ENCODE results near the gene RASL12.
"Not testable (repeated sequence)": the region's sequence is repeated elsewhere in the genome, so short reads cannot be mapped to it uniquely, and the experiment has no call there.

The RASL12 gene

DNA sequence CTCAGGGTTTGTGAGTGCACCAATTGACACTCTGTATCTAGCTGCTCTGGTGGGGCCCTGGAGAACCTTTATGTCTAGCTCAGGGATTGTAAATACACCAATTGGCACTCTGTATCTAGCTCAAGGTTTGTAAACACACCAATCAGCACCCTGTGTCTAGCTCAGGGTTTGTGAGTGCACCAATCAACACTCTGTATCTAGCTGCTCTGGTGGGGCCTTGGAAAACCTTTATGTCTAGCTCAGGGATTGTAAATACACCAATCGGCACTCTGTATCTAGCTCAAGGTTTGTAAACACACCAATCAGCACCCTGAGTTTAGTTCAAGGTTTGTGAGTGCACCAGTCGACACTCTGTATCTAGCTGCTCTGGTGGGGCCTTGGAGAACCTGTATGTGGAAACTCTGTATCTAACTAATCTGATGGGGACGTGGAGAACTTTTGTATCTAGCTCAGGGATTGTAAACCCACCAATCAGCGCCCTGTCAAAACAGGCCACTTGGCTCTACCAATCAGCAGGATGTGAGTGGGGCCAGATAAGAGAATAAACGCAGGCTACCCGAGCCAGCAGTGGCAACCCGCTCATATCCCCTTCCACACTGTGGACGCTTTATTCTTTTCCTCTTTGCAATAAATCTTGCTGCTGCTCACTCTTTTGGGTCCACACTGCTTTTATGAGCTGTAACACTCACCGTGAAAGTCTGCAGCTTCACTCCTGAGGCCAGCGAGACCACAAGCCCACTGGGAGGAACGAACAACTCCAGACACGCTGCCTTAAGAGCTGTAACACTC, 8.0 kb upstream of the RASL12 start:
- DNase-seq: not testable (repeated sequence)

DNA sequence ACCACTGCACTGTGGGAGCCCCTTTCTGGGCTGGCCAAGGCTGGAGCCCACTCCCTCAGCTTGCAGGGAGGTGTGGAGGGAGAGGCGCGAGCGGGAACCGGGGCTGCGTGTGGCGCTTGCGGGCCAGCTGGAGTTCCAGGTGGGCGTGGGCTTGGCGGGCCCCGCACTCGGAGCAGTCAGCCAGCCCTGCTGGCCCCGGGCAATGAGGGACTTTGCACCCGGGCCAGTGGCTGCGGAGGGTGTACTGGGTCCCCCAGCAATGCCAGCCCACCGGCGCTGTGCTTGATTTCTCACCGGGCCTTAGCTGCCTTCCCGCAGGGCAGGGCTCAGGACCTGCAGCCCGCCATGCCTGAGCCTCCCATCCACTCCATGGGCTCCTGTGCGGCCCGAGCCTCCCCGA, 7.2 kb upstream of the RASL12 start:
- DNase-seq: not testable (repeated sequence)

DNA sequence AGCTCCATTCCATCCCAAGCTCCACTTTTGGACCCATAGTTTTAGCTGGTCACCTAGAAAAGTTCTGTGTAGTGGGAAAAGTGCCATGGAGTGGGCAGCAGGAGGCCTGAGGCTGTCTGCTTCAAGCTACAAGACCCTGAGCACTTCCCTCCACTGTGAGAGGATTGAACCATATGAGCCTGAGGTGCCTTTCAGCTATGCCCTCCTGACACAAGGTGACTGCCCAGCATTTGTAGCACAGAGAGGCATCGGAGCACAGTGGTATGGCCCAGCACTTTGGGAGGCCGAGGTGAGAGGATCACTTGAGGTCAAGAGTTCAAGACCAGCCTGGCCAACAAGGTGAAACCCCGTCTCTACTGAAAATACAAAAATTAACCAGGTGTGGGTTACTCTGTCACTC, 4.8 kb upstream of the RASL12 start:
- no peak for DNase-seq

DNA sequence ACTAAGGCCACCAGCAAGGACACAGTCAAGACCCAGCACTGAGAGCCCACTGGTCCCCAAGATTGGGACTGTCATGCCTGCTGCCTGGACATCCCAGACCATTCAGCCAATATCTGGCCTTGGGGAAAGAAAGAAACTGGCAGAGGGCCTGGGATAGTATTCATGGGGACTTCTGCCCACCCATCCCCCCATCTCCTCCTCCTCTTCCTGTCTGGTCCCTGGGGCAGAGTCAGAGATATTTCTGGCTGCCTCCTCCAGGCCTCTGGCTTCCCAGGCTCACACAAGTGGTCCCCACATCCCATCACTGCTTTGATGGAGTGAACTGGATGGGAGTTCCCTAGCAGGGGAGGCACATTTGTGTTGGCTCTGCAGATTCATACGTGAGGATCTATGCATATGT, 4.2 kb upstream of the RASL12 start:
- no peak for DNase-seq

DNA sequence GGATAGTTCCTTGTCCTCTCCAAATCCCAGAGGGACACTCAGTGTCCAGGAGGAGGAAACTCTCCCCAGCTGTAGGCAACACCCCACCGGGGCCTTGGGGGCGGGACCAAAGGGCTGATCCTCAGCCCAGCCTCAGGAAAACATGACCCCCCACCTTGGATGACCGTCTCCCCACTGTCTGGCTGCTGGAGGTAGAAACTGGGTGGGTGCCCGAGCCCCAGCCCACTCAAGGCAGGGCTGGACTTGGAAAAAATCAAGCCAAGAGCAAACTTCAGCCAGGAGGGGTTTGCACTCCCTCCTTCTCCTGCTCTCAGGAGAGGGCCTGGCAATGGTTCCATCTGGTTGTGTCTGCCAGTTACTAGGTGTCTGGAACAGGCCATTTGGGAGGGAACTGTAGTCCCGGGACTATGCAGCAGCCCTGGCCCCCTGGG, 3.6 kb upstream of the RASL12 start:
- no peak for DNase-seq

DNA sequence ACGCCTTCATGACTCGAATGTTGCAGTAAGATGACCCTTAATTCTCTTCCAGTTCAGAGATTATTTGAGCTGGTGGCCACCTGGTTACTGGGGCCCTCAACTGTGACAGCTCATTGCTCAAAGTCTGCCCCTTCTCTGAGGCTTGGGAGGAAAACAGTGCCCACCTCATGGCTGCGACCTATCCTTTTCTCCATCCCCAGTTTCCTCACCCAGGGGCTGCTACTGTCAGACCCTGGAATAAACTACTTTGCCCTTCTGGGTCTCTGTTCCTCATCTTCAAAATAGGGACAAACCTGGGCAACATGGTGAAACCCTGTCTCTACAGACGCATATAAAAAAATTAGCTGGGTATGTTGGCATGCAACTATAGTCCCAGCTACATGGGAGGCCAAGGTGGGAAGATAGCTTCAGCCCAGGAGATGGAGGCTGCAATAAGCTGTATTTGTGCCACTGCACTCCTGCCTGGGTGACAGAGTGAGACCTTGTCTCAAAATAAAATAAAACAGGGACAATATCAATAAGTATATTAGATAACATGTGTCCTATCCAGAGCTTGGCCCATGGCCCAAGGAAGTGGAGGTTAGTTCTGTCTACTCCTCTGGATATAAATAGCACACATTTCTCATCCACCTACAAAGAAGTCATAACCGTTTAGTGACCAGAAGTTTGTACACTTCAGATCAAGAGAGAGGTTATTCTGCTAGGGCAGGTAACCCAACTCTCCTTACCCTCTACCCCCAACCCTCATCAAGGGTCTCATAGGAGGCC, 2.2 kb upstream of the RASL12 start:
- no peak for DNase-seq

DNA sequence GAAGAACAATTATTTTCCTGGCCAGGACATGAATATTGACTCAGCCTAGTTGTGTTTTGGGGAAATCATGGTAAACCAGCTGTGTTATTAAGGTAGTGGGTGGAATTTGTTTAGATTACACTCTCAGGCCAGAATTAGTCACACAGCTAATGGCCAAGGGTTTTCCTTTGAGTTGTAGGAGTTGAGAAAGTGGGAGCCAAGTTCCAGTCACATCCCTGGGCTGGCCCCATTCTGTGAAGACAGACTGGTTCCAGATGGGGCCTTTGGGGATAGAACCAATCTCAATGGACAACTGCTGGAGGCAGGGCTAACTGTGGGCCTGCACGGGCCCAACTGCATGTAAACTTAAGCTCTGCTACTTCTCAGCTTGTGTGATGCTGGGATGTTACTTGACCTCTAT, 1.4 kb upstream of the RASL12 start:
- no peak for DNase-seq

DNA sequence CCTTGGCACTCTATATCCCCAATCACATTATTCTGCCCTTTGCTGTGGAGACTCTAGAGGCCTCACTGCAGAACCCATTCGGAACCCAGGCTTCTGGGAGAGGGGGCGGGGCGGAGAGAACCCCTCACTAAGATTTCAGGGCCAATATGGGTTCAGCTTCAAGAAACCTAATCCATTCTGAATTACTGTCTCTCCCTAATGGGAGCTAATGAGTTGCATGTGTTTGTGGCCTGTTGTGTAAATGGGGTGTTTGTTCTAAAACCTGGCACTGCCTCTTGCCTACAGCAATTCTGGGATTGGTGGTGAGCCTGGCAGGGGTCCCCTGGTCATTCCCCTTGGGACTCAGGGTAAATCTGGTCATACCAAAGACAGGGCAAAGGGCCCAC, 605 bp upstream of the RASL12 start:
- DNase-seq: no peak

DNA sequence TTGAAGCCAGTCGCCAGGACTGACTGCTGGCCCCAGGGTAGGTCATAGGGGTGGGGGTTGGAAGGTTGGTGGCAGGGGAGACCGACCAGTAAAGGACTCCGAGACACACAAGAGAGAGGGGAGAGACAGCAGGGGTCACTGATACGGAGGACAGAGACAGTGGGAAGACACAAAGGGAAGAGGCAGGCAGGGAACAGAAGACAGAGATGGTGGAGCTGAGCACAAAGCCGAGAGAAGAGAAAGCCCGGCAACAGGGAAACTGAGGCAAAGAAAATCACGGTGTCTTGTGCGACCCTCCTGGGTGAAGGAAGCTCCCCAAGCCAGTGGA, 510 bp downstream of the RASL12 start:
- no peak for DNase-seq

DNA sequence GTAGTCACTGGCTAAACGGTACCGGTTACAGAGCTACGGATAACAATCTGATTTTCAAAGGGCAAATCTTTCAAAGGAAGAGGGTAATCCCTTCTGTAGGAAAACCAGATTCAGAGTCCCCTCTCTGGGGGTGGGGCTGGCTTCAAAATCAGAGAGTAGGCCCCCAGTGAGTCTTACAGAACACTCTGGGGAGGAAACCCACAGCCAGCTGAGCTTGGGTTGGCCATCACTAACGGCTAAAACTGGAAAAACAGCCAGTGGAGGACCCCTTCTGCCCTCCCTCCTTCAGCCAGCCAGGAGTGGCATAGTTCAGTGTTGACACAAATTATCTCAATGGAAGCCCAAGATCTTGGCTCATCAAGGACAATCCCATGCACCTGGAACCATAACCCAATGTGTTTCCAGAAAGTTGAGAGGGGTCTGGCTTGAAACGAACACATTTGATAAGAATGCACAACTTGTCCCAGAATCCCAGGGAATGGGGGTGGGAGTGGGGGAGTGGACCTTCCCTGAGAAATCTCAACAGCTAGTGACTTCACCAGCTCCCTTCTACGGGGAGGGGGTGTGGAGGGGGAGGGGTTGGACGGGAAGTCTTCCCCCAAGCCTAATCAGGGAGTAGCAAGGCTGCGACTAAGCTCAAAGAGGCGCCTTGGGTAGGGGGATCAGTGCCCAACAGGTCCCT, 1.0 kb downstream of the RASL12 start:
- DNase-seq: no peak

DNA sequence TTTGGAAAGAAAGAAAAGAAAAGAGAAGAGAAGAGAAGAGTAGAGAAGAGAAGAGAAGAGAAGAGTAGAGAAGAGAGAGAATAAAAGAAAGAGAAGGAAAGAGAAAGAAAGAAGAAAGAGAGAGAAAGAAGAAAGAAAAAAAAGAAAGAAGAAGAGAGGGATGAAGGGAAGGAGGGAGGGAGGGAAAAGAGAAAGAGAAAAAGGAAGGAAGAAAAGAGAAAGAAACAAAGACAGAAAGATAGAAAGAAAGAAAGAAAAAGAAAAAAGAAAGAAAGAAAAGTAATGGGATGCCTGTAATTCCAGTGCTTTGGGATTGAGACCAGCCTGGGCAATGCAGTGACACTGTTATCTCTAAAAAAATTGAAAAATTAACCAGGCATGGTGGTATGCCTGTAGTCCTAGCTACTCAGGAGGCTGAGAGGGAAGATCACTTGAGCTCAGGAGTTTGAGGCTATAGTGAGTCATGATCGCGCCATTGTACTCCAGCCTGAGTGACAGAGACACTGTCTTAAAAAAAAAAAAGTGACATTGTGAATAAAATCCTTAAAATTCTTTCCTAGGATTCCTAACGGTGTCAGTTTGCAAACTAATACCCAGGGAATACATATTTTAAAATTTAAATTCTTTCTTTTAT, 1.7 kb downstream of the RASL12 start:
- DNase-seq: no peak

DNA sequence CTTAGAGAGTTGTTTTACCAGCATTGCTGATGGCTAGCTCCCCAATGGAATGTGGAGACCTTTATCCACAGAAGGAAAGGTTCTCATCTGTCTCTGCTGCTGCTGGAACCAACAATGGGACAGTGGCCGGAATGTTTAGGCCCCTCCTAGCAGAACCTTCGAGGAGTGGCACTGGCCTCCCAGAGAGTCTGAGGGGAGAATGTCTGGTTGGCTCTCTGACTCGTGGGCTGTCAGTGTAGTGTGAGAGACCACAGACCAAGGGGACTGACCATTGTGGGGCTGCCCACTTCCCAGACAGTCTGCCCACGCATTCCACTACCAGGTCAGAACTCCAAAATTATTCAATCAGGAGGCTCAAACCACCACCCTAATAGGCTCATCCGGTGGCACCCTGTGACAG, 5.1 kb downstream of the RASL12 start:
- no peak for DNase-seq

DNA sequence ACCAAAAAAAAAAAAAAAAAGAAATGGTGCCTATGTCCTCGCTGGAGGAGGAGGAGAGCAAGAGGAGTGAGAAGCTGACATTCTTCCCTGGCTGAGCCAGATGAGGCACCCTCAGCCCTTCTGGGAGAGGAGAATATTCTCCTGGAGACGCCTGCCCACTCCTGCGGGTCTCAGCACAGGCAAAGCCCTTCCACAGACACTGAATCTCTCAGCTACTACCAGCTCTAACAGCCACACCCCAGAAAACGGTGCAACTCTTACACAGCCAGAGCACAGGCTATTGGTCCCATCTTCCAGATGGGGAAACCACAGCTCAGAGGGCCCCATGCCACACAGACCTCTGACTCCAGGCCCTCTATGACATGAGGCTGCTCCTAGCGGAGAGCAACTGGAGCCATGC, 5.7 kb downstream of the RASL12 start:
- no peak for DNase-seq

DNA sequence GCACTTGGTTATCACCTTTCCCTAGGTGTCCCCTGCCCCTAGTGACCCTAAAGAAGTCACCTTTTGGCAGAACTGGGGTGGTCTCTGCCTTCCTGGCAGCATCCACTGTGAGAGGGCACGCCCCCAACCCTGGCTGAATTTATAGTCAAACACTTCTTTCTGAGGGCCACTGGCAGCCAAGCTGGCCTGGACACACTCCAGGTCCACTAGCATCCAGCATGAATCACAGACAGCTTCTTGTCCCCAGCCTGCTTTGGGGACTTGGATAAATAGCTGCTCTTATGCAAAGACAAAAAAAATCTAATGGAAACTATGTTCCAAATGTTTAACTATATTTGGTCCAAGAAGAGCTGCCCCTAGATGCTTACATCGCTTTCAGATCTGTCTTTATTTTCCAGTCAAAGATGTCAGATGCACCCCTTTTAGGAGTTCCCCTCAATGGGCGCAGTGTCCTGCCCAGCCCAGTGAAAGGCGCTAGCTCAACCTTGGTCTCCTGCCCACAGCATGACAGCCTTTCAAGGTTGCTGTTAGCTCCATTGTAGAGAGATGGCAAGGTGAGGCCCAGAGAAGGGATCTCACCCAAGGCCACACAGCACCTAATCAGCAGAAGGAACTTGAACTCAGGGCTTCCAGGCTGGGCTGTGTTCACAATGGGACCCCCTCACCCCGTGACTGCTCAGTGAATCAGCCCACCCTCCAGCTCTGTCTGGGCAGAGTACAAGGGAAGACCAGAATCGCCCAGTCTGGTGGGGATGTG, 7.0 kb downstream of the RASL12 start:
- DNase-seq: no peak

DNA sequence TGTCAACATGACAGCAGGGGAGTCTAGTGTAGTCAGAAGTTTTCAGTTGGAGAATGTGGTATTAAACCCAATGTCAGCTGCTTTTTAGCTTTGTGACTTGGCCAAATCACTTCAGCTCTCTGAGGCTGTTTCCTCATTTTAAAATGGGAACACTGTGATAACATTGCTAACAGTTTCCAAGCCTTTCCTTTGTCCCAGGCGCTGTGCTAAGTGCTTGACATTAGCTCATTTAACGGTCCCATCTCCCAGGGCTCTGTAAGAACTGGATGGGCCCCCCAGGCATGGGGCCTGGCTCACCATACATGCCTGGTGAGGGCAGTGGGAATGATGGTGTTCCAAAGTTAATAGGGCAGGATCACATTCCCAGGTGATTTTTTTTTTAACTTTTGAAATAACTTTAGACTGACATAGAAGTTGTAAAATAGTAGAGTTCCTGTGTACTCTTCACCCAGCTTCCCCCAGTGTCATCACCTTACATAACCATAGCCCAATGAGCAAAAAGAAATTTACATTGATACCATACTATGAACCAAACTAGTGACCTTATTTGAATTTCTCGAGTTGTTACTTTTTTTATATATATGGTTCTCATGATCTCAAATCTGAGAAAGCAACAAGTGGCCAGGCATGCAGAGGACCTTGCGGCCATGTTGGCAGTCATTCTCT, 7.7 kb downstream of the RASL12 start:
- DNase-seq: no peak

DNA sequence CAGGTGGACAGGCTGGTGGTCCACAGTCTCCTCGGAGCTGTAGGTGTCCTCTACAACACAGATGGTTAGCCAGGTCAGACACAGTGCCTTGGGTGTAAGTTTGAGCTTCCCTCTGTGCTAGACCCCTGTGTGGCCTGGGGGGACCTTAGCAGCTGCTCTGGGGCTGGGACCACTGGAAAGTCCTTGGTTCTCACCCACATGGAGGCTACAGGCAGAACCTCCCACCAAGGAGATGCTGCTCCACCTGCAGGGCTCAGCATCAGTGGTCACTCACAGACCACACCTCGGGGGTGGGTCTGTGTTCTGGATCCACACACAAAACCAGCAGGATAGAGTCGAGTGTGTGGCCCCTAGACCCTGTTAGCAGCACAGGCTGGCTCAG, 8.4 kb downstream of the RASL12 start:
- DNase-seq: no peak

DNA sequence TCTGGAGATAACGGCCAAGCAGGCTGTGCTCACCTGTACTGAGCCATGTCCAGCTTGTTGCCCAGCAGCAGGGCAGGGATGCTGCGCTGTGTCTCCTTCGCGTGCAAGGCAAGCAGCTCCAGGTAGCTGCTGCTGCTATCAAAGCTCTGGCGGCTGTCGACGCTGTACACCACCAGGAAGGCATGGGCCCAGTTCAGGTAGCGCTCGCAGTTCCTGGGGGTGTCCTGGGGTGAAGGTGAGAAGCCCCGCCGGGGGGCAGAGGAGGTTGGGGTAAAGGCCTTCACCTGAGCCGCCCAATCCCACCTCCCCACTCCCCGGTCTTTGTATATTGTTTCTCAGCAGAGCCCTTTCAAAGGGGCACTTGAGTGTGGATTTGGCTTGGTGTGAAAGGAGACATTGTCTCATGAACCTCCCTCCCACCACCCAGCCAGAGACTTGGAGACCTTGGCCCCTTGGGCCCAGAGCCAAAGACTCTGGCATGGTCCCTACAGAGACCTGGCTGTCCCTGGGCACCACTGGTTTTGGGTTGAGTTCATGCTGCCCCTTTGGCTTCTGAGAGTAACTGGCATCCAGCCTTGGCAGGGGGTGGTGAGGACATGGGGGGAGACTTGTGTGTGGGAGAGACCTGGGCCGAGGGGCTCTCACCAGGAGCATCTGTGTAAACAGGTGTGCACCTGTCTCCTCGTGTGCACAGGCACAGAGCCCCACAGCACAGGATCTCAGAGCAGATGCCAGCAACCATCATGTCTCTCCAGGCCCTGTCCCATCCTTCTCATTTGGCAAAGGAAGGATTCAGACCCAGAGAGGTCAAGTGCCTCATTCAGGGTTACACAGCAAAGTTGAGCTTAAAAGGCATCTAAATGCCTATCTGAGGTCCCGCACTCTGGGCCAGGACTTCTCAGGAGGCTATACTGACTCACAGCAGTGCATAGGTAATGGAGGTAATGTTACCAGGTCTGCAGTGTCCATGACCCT, 9.1 kb downstream of the RASL12 start:
- no peak for DNase-seq

DNA sequence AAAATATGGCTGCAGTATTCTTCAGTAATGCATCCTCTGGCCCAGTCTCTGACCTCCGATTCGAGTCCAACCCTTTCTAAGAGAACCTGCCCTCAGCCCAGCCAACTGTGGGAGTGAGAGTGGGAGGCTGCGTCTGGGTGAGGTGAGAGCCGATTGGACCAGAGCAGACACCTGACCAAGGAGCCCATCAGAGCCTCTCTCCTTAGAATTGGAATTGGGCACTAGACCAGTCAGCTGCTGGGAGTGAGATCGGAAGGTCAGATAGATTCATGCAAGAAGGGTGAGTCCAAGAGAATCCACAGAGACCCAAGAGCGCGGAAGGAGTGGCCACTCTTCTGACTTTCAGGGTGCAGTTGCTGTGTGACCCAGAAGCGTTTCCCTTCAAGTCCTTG, 10.2 kb downstream of the RASL12 start:
- no peak for DNase-seq

DNA sequence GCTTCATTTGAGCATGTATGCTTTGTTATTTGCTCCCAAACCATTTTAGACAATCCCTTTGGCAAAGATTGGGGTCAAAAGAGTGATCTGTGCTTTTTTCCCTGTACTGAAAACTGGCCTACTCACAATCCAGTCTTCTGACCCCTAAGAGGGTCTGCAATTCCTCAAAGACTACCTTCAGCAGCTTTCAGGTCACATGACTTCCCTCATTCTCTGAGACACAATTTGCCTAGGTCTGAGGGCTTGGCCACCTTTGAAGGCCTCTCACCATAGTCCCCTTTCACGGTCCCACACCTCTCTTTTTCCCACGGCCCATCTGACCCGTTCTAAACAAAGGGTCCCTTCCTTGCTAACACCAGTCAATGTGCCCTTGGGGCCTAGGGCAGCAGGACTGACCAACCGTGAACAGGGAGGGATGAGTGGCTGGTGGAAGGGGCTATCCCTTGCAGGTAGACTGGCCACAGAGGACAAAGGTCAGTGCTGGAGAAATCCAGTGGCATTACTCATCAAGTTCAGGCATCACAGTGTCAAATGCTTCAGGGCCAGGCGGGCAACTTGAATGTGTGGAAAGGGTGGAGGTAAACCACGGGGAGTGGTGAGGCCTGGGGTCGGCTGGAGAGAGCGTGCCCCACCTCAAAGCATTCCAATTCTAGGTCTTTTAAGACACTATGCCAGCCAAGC, 10.8 kb downstream of the RASL12 start:
- no peak for DNase-seq

DNA sequence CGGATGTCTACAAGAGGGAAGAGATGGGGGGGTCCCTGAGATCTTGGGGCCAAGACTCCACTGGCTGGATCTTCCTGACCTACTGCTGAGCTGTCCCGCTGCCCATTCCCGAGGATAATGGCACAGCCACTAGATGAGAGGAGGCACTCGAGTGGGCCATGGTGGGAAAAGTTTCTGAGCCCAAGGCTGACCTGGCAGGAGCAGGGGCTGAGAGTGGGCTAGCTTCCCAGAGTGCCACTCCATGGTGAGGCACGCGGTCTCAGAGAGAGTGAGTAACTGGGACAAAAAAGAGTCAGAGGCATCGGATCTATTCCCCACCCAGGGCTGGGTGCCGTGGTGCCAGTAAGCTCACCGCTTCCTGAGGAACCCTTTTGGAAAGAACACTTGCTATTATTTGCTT, 11.7 kb downstream of the RASL12 start:
- DNase-seq: no peak

Data from AML-193 (cell line).